ENCODE results near the gene GUCY1B1. TPM values are rescaled to one million over a fixed set of nuclear protein-coding genes. Genes with fewer than 3 reads are reported as not detected.

The GUCY1B1 gene
- total RNA-seq, 1 experiment from 2014 or later: not detected

DNA sequence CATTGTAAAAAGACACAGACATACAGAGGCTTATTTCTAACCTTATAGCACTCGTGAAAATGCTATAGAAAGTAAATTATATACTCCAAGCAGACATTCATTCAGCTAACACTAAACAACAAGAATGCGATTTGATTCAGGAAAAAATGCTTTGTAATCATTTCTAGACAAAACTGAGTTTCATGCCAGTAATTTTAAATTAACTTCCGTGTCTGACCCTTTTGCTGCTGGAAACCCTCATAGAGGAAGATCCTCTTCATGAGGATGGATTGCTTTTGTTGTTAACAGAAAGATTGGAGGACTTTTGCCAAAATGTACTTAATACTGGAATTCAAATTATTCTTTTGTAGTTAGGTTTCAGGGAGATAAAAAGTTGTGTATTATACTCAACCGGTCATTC lies 48.9 kb upstream of the GUCY1B1 start (continued):
- TF ChIP-seq ZBTB33 (IDR thresholded peaks at IDR 0.05; ENCODE audit: extremely low read depth, insufficient replicate concordance, low read length): no peak
- no peak for TF ChIP-seq EZH2phosphoT487 (IDR thresholded peaks at IDR 0.05; ENCODE audit: borderline replicate concordance)
- no peak for TF ChIP-seq RAD21 (IDR thresholded peaks at IDR 0.05; ENCODE audit: low read depth)
- TF ChIP-seq JUND (IDR thresholded peaks at IDR 0.05): no peak
- no peak for TF ChIP-seq SRF (IDR thresholded peaks at IDR 0.05; ENCODE audit: low read depth)

DNA sequence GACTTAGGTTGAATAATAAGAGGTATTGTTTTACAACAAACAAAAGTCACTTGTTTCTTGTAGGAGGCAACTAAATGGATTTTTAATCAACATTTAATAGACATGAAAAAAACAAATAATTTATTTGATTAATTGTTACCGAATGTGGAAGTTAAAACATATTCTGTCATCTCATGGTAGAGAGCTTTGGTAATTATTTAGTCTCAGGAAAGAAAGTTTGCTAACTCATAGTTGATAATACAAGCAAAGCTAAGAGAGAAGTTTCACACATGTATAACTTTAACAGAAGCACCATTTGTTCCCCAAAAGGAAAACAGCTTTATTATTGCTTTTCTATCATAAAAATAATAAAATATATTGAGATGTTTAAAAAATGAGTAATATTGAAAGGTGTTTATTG lies 47.3 kb upstream of the GUCY1B1 start:
- Histone ChIP-seq H3K9ac (ENCODE audit: low read length) (no peak overlapping the region), H3K4me1 (ENCODE audit: control insufficient read depth in 1 of 2, insufficient read depth in 2 of 2, low read length in 2 of 2) (no peaks in the 10 kb centered on the region), H2AFZ (ENCODE audit: low read depth, low read length, poor library complexity, severe bottlenecking) (no peak overlapping the region), H3K79me2 (ENCODE audit: insufficient read depth, low read length) (no peaks in the 10 kb centered on the region), H3K4me2 (ENCODE audit: low read length) (no peak overlapping the region), H3K9me3 (ENCODE audit: control insufficient read depth in 1 of 2, insufficient read depth in 1 of 2, low read depth in 1 of 2, low read length in 2 of 2) (no peaks in the 10 kb centered on the region), H4K20me1 (ENCODE audit: insufficient read depth) (no peaks in the 10 kb centered on the region), H3K36me3 (ENCODE audit: control insufficient read depth in 1 of 2, insufficient read depth in 2 of 2, low read length in 2 of 2) (no peaks in the 10 kb centered on the region), H3K4me3 (replicated peaks in 1 of 2; ENCODE audit: low read depth in 1 of 2, low read length in 2 of 2) (no peak overlapping the region), H3K27ac (ENCODE audit: low read depth, low read length) (no peak overlapping the region), H3K9me2 (ENCODE audit: insufficient read depth) (no peaks in the 10 kb centered on the region), H3K27me3 (ENCODE audit: insufficient read depth, low read length) (no peaks in the 10 kb centered on the region)
- CTCF ChIA-PET: no interaction called here
- DNase-seq (ENCODE audit: low read depth, low spot score) (no peak), ATAC-seq (no peak)
- TF ChIP-seq SRF (IDR thresholded peaks at IDR 0.05; ENCODE audit: low read depth) (no peak), MAX (IDR thresholded peaks at IDR 0.05) (no peak)
- BruUV-seq (replicated peaks): no TSS peak
- POLR2A ChIA-PET: no interaction called here
- RAD21 ChIA-PET (ENCODE audit: low non-redundant PET in 1 of 2, low total read pairs in 2 of 2, uncharacterized antibody in 2 of 2, unreplicated experiment in 2 of 2): no interaction called here
- intact Hi-C loops (cut with micrococcal nuclease): no loop called here

DNA sequence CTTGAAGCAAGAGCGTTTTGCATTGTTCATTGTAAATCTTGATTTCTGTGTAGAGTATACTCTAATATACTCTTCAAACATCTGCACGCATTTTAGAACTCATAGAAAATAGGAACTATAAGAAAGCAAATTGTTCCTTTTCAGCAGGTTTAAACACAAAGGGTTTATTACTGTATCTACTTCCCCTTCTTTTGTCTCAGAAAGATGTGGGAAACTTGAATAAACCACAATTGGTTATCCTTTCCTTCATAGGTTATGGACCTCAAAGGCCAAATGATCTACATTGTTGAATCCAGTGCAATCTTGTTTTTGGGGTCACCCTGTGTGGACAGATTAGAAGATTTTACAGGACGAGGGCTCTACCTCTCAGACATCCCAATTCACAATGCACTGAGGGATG lies 46.0 kb upstream of the GUCY1B1 start:
- H2AFZ ChIP-seq (ENCODE audit: low read depth, low read length, poor library complexity, severe bottlenecking): no peak overlapping the region
- TF ChIP-seq ZFX (IDR thresholded peaks at IDR 0.05) (no peak), CBX3 (IDR thresholded peaks at IDR 0.05; ENCODE audit: low read depth) (no peak), FOSL1 (IDR thresholded peaks at IDR 0.05; ENCODE audit: low read depth) (no peak), POLR2A (IDR thresholded peaks at IDR 0.05; ENCODE audit: borderline replicate concordance, extremely low read depth, insufficient read depth, insufficient read length) (no peak), ZNF274 (IDR thresholded peaks at IDR 0.05; ENCODE audit: low read depth, low read length) (no peak)
- H3K4me2 ChIP-seq (ENCODE audit: low read length): no peak overlapping the region
- no peaks in the 10 kb centered on the region for H4K20me1 ChIP-seq (ENCODE audit: insufficient read depth)
- no peaks in the 10 kb centered on the region for H3K27me3 ChIP-seq (ENCODE audit: insufficient read depth, low read length)
- no peak overlapping the region for H3K4me3 ChIP-seq (replicated peaks in 1 of 2; ENCODE audit: low read depth in 1 of 2, low read length in 2 of 2)
- no peak overlapping the region for H3K27ac ChIP-seq (ENCODE audit: low read depth, low read length)
- BruUV-seq (replicated peaks): no TSS peak
- H3K9ac ChIP-seq (ENCODE audit: low read length): no peak overlapping the region
- POLR2A ChIA-PET: no interaction called here
- H3K36me3 ChIP-seq (ENCODE audit: control insufficient read depth in 1 of 2, insufficient read depth in 2 of 2, low read length in 2 of 2): no peaks in the 10 kb centered on the region
- RAD21 ChIA-PET (ENCODE audit: low non-redundant PET in 1 of 2, low total read pairs in 2 of 2, uncharacterized antibody in 2 of 2, unreplicated experiment in 2 of 2): no interaction called here
- ATAC-seq (no peak), DNase-seq (ENCODE audit: low read depth, low spot score) (no peak)
- no peaks in the 10 kb centered on the region for H3K9me3 ChIP-seq (ENCODE audit: control insufficient read depth in 1 of 2, insufficient read depth in 1 of 2, low read depth in 1 of 2, low read length in 2 of 2)
- H3K9me2 ChIP-seq (ENCODE audit: insufficient read depth): no peaks in the 10 kb centered on the region
- intact Hi-C loops (cut with micrococcal nuclease): no loop called here
- no peaks in the 10 kb centered on the region for H3K79me2 ChIP-seq (ENCODE audit: insufficient read depth, low read length)
- H3K4me1 ChIP-seq (ENCODE audit: control insufficient read depth in 1 of 2, insufficient read depth in 2 of 2, low read length in 2 of 2): no peaks in the 10 kb centered on the region
- CTCF ChIA-PET: no interaction called here

Data from HCT116 (cell line).